Liver (tissue), 9 donors: ENCODE measurements around the gene PALM2AKAP2. TPM values are rescaled to one million over a fixed set of nuclear protein-coding genes. Genes with fewer than 3 reads are reported as not detected.
A peak's percentile ranks its signal among the peaks of the same experiment; 100 is the strongest.

Source experiments
- DNase-seq: peaks from one replicate; pipeline ENCODE4 v3.0.0-alpha.2; 2017; ENCODE audit warnings: low spot score
- H3K27ac ChIP-seq, 2 donors: one replicate each; pipeline ENCODE4 v1.7.0; 2013; ENCODE audit warnings: inconsistent platforms in 2 of 2, low read length in 2 of 2, control low read depth in 1 of 2, low read depth in 1 of 2, mild to moderate bottlenecking in 1 of 2
- H3K27me3 ChIP-seq, 4 donors: one replicate each; pipeline versions ENCODE4 v1.6.1 to v1.7.0; 2013; ENCODE audit warnings: low read length in 3 of 4, inconsistent platforms in 1 of 4, mild to moderate bottlenecking in 1 of 4, moderate library complexity in 1 of 4; ENCODE audit not compliant: control insufficient read depth in 4 of 4, insufficient read depth in 4 of 4
- H3K36me3 ChIP-seq, 4 donors: one replicate each; pipeline versions ENCODE4 v1.6.1 to v1.7.0; 2013; ENCODE audit warnings: low read length in 3 of 4, mild to moderate bottlenecking in 3 of 4, low read depth in 1 of 4, moderate library complexity in 1 of 4; ENCODE audit not compliant: control insufficient read depth in 4 of 4, insufficient read depth in 3 of 4
- H3K4me1 ChIP-seq, 4 donors: one replicate each; pipeline versions ENCODE4 v1.6.1 to v1.7.0; 2013; ENCODE audit warnings: low read length in 3 of 4, mild to moderate bottlenecking in 3 of 4, moderate library complexity in 1 of 4; ENCODE audit not compliant: control insufficient read depth in 4 of 4, insufficient read depth in 4 of 4
- H3K4me3 ChIP-seq, 3 donors: one replicate each; pipeline versions ENCODE4 v1.6.1 to v1.7.0; 2013; ENCODE audit warnings: low read length in 3 of 3, control low read depth in 1 of 3, low read depth in 1 of 3, mild to moderate bottlenecking in 1 of 3
- H3K9ac ChIP-seq, 2 donors: one replicate each; pipeline ENCODE4 v1.7.0; 2013; ENCODE audit warnings: low read length in 2 of 2, mild to moderate bottlenecking in 2 of 2, moderate library complexity in 2 of 2, control low read depth in 1 of 2, low read depth in 1 of 2
- H3K9me3 ChIP-seq, 4 donors: one replicate each; pipeline versions ENCODE4 v1.6.1 to v1.7.0; 2013; ENCODE audit warnings: low read length in 3 of 4; ENCODE audit not compliant: control insufficient read depth in 4 of 4
- EGR1 ChIP-seq, 2 donors: IDR thresholded peaks; 2 replicates each; pipeline ENCODE4 v1.6.1; 2016 to 2018; ENCODE audit warnings: antibody characterized with exemption in 2 of 2, low read depth in 2 of 2
- FOXA1 ChIP-seq: IDR thresholded peaks from 2 replicates; pipeline ENCODE4 v1.6.1; 2016; ENCODE audit warnings: antibody characterized with exemption
- FOXA2 ChIP-seq: IDR thresholded peaks from 2 replicates; pipeline ENCODE4 v1.6.1; 2016; ENCODE audit warnings: antibody characterized with exemption
- GABPA ChIP-seq, 2 donors: IDR thresholded peaks in 1 of 2; conservative IDR thresholded peaks in 1 of 2; 2 replicates each; pipeline ENCODE4 v1.6.1; 2016; ENCODE audit warnings: antibody characterized with exemption in 2 of 2, mild to moderate bottlenecking in 1 of 2, moderate library complexity in 1 of 2
- HNF4A ChIP-seq, 2 donors: conservative IDR thresholded peaks; 2 replicates each; pipeline ENCODE4 v1.6.1; 2016; ENCODE audit warnings: antibody characterized with exemption in 2 of 2, mild to moderate bottlenecking in 2 of 2
- HNF4G ChIP-seq: IDR thresholded peaks from 2 replicates; pipeline ENCODE4 v1.6.1; 2016; ENCODE audit warnings: antibody characterized with exemption
- JUND ChIP-seq, 2 donors: IDR thresholded peaks; 2 replicates each; pipeline ENCODE4 v1.6.1; 2016; ENCODE audit warnings: antibody characterized with exemption in 2 of 2
- NR2F2 ChIP-seq: IDR thresholded peaks from 2 replicates; pipeline ENCODE4 v1.6.1; 2016; ENCODE audit warnings: antibody characterized with exemption
- RAD21 ChIP-seq, 2 donors: IDR thresholded peaks; 2 replicates each; pipeline ENCODE4 v1.6.1; 2016; ENCODE audit warnings: antibody characterized with exemption in 2 of 2, mild to moderate bottlenecking in 2 of 2
- RXRA ChIP-seq, 2 donors: IDR thresholded peaks; 2 replicates each; pipeline ENCODE4 v1.6.1; 2017 to 2018; ENCODE audit warnings: antibody characterized with exemption in 2 of 2, mild to moderate bottlenecking in 1 of 2
- SP1 ChIP-seq: IDR thresholded peaks from 2 replicates; pipeline ENCODE4 v1.6.1; 2018; ENCODE audit warnings: antibody characterized with exemption, mild to moderate bottlenecking
- TAF1 ChIP-seq: conservative IDR thresholded peaks from 2 replicates; pipeline ENCODE4 v1.6.1; 2016; ENCODE audit warnings: antibody characterized with exemption, mild to moderate bottlenecking
- YY1 ChIP-seq: IDR thresholded peaks from 2 replicates; pipeline ENCODE4 v1.6.1; 2016; ENCODE audit warnings: antibody characterized with exemption, mild to moderate bottlenecking
- WGBS: extraction: QIAGEN DNeasy Blood & Tissue Kit; methylation state at CpG from one replicate; pipeline ENCODE4 v1.1.7; 2013; 5-methylcytosine and 5-hydroxymethylcytosine counted together
- polyA plus RNA-seq, 2 donors: library from polyadenylated mRNA; stranded (reverse) in 1 of 2; unstranded in 1 of 2; fragments of 200-250 nt in 1 of 2; fragments of >200 nt in 1 of 2; fragmentation: Nextera tagmentation in 1 of 2; extraction: Ambion mirVana in 1 of 2; gene quantifications; one replicate each; pipeline versions ENCODE4 v1.2.1 to v1.2.3, GENCODE V29; 2013 to 2015
- total RNA-seq, 2 donors: library from RNA; depleted of rRNA; stranded (reverse); fragments of >200 nt; gene quantifications; one replicate each; pipeline ENCODE4 v1.2.3, GENCODE V29; 2014
- TF ChIP-seq, protein P1 (sequence below): IDR thresholded peaks from 2 replicates; pipeline ENCODE4 v1.6.1; 2016; ENCODE audit warnings: antibody characterized with exemption, mild to moderate bottlenecking
- TF ChIP-seq, protein P2 (sequence below): IDR thresholded peaks from 2 replicates; pipeline ENCODE4 v1.6.1; 2016; ENCODE audit warnings: antibody characterized with exemption
- TF ChIP-seq, protein P3 (sequence below): IDR thresholded peaks from 2 replicates; pipeline ENCODE4 v1.6.1; 2016; ENCODE audit warnings: antibody characterized with exemption
- TF ChIP-seq, protein P4 (sequence below): IDR thresholded peaks from 2 replicates; pipeline ENCODE4 v1.6.1; 2016; ENCODE audit warnings: antibody characterized with exemption
- TF ChIP-seq, protein P5 (sequence below): fragments of 150-350 bp; IDR thresholded peaks from 2 replicates; pipeline ENCODE4 v1.5.1; 2017; ENCODE audit warnings: improper control_type of control experiment, low read depth, low read length; ENCODE audit not compliant: missing input control
- donor health status: healthy.
- donor health status: healthy.
- donor health status: healthy.
- donor health status: healthy.
- donor health status: healthy.

PALM2AKAP2 gene
- total and polyA plus RNA-seq, 4 donors: 4.6 to 47.9 (median 6.2) TPM

DNA sequence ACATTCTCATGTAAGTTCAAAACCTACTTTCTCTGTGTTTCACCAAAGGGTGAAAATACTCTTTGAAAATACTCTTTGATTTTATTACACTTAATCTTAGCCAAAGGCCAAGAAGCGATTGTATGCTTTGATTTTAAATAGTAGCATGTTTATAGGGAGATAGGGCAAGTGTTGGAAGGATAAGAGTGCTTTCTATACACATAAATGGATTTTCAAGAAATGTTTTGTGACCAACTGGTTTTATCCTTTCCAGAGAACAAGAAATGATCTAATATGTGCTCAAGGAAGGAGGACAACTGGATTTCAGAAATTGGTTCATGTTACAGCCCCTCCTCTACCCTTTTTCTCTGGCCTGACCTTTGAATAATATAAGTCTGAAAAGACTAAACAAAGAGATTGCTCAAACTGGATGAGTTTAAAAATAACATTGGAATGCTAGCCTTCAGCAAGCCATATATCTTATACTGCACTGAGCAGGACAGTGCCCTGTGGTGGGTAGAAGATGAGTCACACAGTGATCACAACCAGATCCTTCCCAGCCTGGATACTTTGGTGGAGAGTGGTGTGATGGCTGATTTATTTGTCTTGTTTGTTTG lies 13.1 kb downstream of the PALM2AKAP2 start:
- no peak for DNase-seq
- peaks cover 20 to 91% (median 72%) of the 10 kb centered on the region in 4 donors for H3K4me1 ChIP-seq
- no peak overlapping the region for H3K4me3 ChIP-seq
- no peaks in the 10 kb centered on the region for H3K27me3 ChIP-seq
- 42% methylated on average over 1 of the region's 1 CpG for WGBS
- no peaks in the 10 kb centered on the region for H3K36me3 ChIP-seq
- peak overlapping the region; percentile 92 to 93 for H3K27ac ChIP-seq
- H3K9me3 ChIP-seq: no peaks in the 10 kb centered on the region
- TF ChIP-seq, protein P1, sequence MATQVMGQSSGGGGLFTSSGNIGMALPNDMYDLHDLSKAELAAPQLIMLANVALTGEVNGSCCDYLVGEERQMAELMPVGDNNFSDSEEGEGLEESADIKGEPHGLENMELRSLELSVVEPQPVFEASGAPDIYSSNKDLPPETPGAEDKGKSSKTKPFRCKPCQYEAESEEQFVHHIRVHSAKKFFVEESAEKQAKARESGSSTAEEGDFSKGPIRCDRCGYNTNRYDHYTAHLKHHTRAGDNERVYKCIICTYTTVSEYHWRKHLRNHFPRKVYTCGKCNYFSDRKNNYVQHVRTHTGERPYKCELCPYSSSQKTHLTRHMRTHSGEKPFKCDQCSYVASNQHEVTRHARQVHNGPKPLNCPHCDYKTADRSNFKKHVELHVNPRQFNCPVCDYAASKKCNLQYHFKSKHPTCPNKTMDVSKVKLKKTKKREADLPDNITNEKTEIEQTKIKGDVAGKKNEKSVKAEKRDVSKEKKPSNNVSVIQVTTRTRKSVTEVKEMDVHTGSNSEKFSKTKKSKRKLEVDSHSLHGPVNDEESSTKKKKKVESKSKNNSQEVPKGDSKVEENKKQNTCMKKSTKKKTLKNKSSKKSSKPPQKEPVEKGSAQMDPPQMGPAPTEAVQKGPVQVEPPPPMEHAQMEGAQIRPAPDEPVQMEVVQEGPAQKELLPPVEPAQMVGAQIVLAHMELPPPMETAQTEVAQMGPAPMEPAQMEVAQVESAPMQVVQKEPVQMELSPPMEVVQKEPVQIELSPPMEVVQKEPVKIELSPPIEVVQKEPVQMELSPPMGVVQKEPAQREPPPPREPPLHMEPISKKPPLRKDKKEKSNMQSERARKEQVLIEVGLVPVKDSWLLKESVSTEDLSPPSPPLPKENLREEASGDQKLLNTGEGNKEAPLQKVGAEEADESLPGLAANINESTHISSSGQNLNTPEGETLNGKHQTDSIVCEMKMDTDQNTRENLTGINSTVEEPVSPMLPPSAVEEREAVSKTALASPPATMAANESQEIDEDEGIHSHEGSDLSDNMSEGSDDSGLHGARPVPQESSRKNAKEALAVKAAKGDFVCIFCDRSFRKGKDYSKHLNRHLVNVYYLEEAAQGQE: no peak
- TF ChIP-seq JUND (IDR thresholded peaks at IDR 0.05) (peak; percentile 60 to 70), RXRA (IDR thresholded peaks at IDR 0.05) (peak in 1 of 2 donors; percentile 9), FOXA1 (no peak), HNF4A (conservative IDR thresholded peaks at IDR 0.05) (peak in 1 of 2 donors; percentile 4)
- TF ChIP-seq, protein P2, sequence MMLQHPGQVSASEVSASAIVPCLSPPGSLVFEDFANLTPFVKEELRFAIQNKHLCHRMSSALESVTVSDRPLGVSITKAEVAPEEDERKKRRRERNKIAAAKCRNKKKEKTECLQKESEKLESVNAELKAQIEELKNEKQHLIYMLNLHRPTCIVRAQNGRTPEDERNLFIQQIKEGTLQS: peak; percentile 16
- no peak overlapping the region for H3K9ac ChIP-seq

DNA sequence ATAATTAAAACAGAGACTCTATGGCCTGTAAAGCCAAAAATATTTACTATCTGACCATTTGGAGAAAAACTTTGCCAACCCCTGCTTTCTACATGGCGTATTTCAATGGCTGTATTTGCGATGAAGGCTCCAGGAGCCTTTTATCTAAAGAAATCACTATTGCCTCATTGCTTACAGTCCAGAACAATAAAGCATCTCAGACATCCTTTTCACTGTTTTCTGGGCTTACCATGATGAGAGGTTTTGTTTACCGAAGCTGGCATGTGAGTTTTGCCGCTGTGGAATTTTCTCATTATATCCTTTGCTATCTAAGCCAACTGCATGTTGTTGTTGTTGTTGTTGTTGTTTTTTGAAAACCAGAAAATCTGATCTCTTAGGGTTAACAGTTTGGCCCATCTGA lies 13.9 kb downstream of the PALM2AKAP2 start:
- peak overlapping the region in 2 of 3 donors; percentile 2 to 27 for H3K4me3 ChIP-seq
- H3K9ac ChIP-seq: peak overlapping the region in 1 of 2 donors; percentile 20
- no peaks in the 10 kb centered on the region for H3K36me3 ChIP-seq
- no peak for DNase-seq
- H3K27me3 ChIP-seq: no peaks in the 10 kb centered on the region
- TF ChIP-seq, protein P3, sequence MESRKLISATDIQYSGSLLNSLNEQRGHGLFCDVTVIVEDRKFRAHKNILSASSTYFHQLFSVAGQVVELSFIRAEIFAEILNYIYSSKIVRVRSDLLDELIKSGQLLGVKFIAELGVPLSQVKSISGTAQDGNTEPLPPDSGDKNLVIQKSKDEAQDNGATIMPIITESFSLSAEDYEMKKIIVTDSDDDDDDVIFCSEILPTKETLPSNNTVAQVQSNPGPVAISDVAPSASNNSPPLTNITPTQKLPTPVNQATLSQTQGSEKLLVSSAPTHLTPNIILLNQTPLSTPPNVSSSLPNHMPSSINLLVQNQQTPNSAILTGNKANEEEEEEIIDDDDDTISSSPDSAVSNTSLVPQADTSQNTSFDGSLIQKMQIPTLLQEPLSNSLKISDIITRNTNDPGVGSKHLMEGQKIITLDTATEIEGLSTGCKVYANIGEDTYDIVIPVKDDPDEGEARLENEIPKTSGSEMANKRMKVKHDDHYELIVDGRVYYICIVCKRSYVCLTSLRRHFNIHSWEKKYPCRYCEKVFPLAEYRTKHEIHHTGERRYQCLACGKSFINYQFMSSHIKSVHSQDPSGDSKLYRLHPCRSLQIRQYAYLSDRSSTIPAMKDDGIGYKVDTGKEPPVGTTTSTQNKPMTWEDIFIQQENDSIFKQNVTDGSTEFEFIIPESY: no peak
- TF ChIP-seq FOXA2: no peak
- TF ChIP-seq SP1: no peak
- no peak for TF ChIP-seq FOXA1
- TF ChIP-seq GABPA (IDR thresholded peaks at IDR 0.05 in 1 of 2, conservative IDR thresholded peaks at IDR 0.05 in 1 of 2): no peak
- no peak for TF ChIP-seq RAD21 (IDR thresholded peaks at IDR 0.05)
- TF ChIP-seq, protein P1: no peak
- no peak for TF ChIP-seq JUND (IDR thresholded peaks at IDR 0.05)
- TF ChIP-seq, protein P4, sequence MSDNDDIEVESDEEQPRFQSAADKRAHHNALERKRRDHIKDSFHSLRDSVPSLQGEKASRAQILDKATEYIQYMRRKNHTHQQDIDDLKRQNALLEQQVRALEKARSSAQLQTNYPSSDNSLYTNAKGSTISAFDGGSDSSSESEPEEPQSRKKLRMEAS: no peak
- no peak for TF ChIP-seq YY1
- no peak for TF ChIP-seq NR2F2
- no peak for TF ChIP-seq HNF4G
- no peak for TF ChIP-seq RXRA (IDR thresholded peaks at IDR 0.05)
- no peak for TF ChIP-seq HNF4A (conservative IDR thresholded peaks at IDR 0.05)
- TF ChIP-seq, protein P5, sequence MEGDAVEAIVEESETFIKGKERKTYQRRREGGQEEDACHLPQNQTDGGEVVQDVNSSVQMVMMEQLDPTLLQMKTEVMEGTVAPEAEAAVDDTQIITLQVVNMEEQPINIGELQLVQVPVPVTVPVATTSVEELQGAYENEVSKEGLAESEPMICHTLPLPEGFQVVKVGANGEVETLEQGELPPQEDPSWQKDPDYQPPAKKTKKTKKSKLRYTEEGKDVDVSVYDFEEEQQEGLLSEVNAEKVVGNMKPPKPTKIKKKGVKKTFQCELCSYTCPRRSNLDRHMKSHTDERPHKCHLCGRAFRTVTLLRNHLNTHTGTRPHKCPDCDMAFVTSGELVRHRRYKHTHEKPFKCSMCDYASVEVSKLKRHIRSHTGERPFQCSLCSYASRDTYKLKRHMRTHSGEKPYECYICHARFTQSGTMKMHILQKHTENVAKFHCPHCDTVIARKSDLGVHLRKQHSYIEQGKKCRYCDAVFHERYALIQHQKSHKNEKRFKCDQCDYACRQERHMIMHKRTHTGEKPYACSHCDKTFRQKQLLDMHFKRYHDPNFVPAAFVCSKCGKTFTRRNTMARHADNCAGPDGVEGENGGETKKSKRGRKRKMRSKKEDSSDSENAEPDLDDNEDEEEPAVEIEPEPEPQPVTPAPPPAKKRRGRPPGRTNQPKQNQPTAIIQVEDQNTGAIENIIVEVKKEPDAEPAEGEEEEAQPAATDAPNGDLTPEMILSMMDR: no peak
- no peak for TF ChIP-seq TAF1
- TF ChIP-seq, protein P2: no peak
- TF ChIP-seq EGR1 (IDR thresholded peaks at IDR 0.05; ENCODE audit: low read depth in 2 of 2): no peak
- WGBS: 39% methylated on average over 4 of the region's 4 CpGs
- H3K4me1 ChIP-seq: peaks cover 19 to 88% (median 65%) of the 10 kb centered on the region in 4 donors
- H3K9me3 ChIP-seq: no peaks in the 10 kb centered on the region
- peak overlapping the region; percentile 92 to 93 for H3K27ac ChIP-seq
